ENCODE data around the gene ZFPM1.

The ZFPM1 gene

GRCh38 chr16:88521674-88522073 is 68.6 kb downstream of the ZFPM1 start:
- ChIA-PET POLR2A (no interaction called here), CTCF (no interaction called here)
- DNase-seq (ENCODE audit: extremely low spot score) = no peak
- TF ChIP-seq, protein P1, sequence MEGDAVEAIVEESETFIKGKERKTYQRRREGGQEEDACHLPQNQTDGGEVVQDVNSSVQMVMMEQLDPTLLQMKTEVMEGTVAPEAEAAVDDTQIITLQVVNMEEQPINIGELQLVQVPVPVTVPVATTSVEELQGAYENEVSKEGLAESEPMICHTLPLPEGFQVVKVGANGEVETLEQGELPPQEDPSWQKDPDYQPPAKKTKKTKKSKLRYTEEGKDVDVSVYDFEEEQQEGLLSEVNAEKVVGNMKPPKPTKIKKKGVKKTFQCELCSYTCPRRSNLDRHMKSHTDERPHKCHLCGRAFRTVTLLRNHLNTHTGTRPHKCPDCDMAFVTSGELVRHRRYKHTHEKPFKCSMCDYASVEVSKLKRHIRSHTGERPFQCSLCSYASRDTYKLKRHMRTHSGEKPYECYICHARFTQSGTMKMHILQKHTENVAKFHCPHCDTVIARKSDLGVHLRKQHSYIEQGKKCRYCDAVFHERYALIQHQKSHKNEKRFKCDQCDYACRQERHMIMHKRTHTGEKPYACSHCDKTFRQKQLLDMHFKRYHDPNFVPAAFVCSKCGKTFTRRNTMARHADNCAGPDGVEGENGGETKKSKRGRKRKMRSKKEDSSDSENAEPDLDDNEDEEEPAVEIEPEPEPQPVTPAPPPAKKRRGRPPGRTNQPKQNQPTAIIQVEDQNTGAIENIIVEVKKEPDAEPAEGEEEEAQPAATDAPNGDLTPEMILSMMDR (IDR thresholded peaks at IDR 0.05; ENCODE audit: control extremely low read depth, extremely low read depth, low read depth, missing control alignments) = no peak

GRCh38 chr16:88522276-88522949 is 69.3 kb downstream of the ZFPM1 start:
- POLR2A ChIA-PET = no interaction called here
- TF ChIP-seq, protein P1 (IDR thresholded peaks at IDR 0.05; ENCODE audit: control extremely low read depth, extremely low read depth, low read depth, missing control alignments) = no peak
- DNase-seq (ENCODE audit: extremely low spot score) = no peak
- CTCF ChIA-PET = no interaction called here

DNA sequence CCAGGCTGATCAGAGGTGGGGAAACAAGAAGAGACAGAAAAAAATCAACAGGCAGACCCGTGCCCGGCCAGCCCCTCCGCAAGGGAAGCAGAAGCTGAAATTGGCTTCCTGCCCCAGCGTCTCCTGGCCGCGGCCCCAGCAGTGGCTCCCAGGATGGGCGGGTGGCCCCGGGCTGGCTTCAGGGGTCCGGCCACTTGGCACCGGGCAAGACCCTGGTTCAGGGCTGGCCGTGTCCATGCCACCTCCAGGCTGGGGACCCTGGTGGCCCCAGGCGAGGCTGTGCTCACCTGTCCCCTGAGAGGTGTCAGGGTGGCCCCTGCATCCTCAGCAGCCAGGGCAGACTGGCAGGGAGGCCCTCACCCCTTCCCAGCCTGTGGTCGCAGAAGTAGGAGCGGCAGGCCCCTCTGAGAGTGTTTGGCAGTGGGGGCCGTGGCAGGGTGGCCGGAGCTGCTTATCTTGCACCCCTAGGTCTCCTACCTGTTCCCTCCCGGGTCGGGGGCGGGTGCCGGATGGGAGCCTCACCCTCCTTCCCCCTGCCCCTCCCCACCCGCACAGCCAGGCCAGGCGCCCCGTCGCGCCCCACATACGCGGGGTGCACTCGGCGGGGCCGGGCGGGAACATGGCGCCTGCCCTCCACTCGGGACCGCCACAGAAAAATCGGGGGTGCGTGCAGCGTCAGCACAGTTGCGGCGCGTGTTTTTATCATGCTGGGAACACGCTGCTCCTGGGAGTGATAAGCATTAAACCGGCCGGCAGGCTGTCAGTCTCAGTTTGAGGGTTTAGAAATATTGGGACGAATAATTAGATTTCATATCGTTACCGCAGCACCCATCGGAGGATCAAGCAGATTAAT is 70.5 kb downstream of the ZFPM1 start:
- CTCF ChIA-PET = no interaction called here
- no peak for DNase-seq (ENCODE audit: extremely low spot score)
- TF ChIP-seq, protein P1 (IDR thresholded peaks at IDR 0.05; ENCODE audit: control extremely low read depth, extremely low read depth, low read depth, missing control alignments) = no peak
- POLR2A ChIA-PET = no interaction called here

DNA sequence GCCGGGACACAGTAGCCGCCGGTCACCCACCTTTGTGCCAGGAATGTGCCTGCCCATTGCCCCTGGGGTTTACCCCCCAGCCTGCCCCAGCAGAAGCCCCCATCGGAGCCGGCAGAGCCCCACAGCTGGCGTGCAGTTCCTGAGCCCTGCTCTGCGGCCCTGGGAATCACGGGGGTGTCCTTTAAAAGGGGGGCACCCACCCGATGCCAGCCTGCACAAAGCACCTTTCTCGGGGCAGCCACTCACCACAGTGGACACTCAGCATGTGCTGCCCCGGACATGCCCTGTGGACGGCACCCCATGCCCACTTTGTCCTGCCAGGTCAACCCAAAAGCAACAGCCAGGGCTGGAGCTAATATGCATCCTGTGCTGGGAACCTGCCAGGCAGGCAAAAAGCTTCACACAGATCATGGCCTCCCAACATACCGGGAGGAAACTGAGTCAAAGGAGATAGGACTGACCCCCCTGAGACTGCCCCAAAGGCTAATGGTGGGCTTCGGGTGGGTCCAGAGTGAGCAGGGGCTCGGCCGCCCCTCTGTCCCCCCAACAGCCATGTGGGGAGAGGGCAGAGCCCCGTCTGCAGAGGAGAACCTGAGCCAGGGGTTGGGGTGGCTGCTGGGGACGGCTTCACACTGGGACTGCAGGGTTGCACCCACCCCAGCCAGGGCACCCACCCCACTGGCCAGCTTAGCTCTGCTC is 71.3 kb downstream of the ZFPM1 start:
- POLR2A ChIA-PET = no interaction called here
- CTCF ChIA-PET = no interaction called here
- TF ChIP-seq, protein P1 (IDR thresholded peaks at IDR 0.05; ENCODE audit: control extremely low read depth, extremely low read depth, low read depth, missing control alignments) = no peak
- DNase-seq (ENCODE audit: extremely low spot score) = no peak

DNA sequence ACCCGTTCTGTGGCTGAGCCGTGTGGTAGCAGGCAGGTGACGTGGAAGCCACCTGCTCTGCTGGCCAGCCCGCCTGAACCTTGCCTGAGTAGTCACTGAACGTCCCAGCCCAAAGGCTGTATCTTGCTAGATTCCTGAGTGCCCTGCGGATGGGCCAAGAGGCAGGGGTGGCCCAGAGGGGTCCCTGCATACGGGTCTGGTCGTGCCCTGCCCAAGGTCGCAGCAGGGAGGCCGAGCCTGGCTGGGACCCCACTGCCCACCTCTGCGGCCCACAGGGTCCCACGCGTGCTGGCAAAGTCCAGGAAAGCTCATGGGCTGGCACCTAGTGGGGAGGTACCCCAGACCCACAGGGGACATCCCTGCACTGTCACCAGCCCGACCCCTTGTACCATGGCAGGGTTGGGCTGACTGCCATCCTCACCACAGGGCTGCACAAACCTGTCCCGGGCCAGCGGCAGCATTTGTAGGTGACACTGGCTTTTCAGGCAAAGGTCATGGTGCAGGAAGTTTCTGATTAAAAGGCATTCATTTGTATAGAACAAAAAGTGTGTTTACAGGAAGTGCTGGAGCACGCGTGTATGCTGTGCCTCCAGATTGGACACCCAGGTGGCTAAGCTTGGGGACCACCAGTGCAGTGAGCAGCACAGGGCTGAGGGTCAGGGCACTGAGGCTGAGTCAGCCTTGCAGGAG is 72.0 kb downstream of the ZFPM1 start:
- ChIA-PET CTCF (interaction anchor here (1.2 kb wide), 1 partner anchor 87 kb away, joined by 5 read pairs; no protein-coding TSS in a partner anchor), POLR2A (no interaction called here)
- no peak for DNase-seq (ENCODE audit: extremely low spot score)
- TF ChIP-seq, protein P1 (IDR thresholded peaks at IDR 0.05; ENCODE audit: control extremely low read depth, extremely low read depth, low read depth, missing control alignments) = no peak

GRCh38 chr16:88525663-88525990 is 72.5 kb downstream of the ZFPM1 start:
- ChIA-PET CTCF (interaction anchor here (1.2 kb wide), 1 partner anchor 87 kb away, joined by 5 read pairs; no protein-coding TSS in a partner anchor), POLR2A (no interaction called here)
- DNase-seq (ENCODE audit: extremely low spot score) = no peak
- TF ChIP-seq, protein P1 (IDR thresholded peaks at IDR 0.05; ENCODE audit: control extremely low read depth, extremely low read depth, low read depth, missing control alignments) = no peak
